Neural progenitor cell (in vitro differentiated cells): ENCODE measurements around the gene TPP1. TPM values are rescaled to one million over a fixed set of nuclear protein-coding genes. Genes with fewer than 3 reads are reported as not detected.
A peak's percentile ranks its signal among the peaks of the same experiment; 100 is the strongest.

Experiments used
- DNase-seq: peaks from one replicate; pipeline ENCODE4 v3.0.0-alpha.2; 2016; ENCODE audit warnings: low spot score
- H2AFZ ChIP-seq: fragments of 200-600 bp; sonication (generic); replicated peaks from 2 replicates; pipeline ENCODE4 v1.6.1; 2016; ENCODE audit warnings: antibody characterized with exemption
- H3F3A ChIP-seq: fragments of 200-600 bp; sonication (generic); 2 replicates; pipeline ENCODE4 v1.6.1; 2016; ENCODE audit warnings: antibody characterized with exemption, low read depth
- H3K27ac ChIP-seq: fragments of 200-600 bp; sonication (generic); 2 replicates; pipeline ENCODE4 v1.5.1; 2016; ENCODE audit warnings: mild to moderate bottlenecking
- H3K27me3 ChIP-seq: fragments of 200-600 bp; sonication (generic); 2 replicates; pipeline ENCODE4 v1.6.1; 2016; ENCODE audit warnings: mild to moderate bottlenecking, moderate library complexity
- H3K36me3 ChIP-seq: fragments of 200-600 bp; sonication (generic); 2 replicates; pipeline ENCODE4 v1.5.1; 2016
- H3K4me1 ChIP-seq: fragments of 200-600 bp; sonication (generic); 2 replicates; pipeline ENCODE4 v1.6.1; 2016; ENCODE audit warnings: mixed run types
- H3K4me2 ChIP-seq: fragments of 200-600 bp; sonication (generic); 2 replicates; pipeline ENCODE4 v1.6.1; 2016
- H3K4me3 ChIP-seq: fragments of 200-600 bp; sonication (generic); 2 replicates; pipeline ENCODE4 v1.5.1; 2016
- H3K79me2 ChIP-seq: fragments of 200-600 bp; sonication (generic); 2 replicates; pipeline ENCODE4 v1.6.1; 2016; ENCODE audit warnings: low read depth
- H3K9ac ChIP-seq: fragments of 200-600 bp; sonication (generic); 2 replicates; pipeline ENCODE4 v1.6.1; 2016
- H3K9me3 ChIP-seq: fragments of 200-600 bp; sonication (generic); 2 replicates; pipeline ENCODE4 v1.5.1; 2016; ENCODE audit warnings: low read depth
- H4K20me1 ChIP-seq: fragments of 200-600 bp; sonication (generic); 2 replicates; pipeline ENCODE4 v1.6.1; 2016; ENCODE audit warnings: low read depth
- H3K27ac Mint-ChIP-seq: 3 replicates; pipeline ENCODE4 v1.8.0; 2021; ENCODE audit warnings: mixed read lengths
- H3K27me3 Mint-ChIP-seq: 2 replicates; pipeline ENCODE4 v1.8.0; 2022; ENCODE audit warnings: low read depth, mild to moderate bottlenecking, inconsistent platforms, moderate library complexity, mixed read lengths; ENCODE audit not compliant: insufficient read depth
- H3K36me3 Mint-ChIP-seq: 3 replicates; pipeline ENCODE4 v1.8.0; 2021; ENCODE audit warnings: mixed read lengths
- H3K4me1 Mint-ChIP-seq: 3 replicates; pipeline ENCODE4 v1.8.0; 2021; ENCODE audit warnings: mixed read lengths
- H3K4me3 Mint-ChIP-seq: 3 replicates; pipeline ENCODE4 v1.8.0; 2021; ENCODE audit warnings: mild to moderate bottlenecking, moderate library complexity, mixed read lengths
- H3K9me3 Mint-ChIP-seq: 3 replicates; pipeline ENCODE4 v1.8.0; 2020; ENCODE audit warnings: mixed read lengths
- EZH2 ChIP-seq: fragments of 200-600 bp; sonication (generic); IDR thresholded peaks from 2 replicates; pipeline ENCODE4 v1.6.1; 2017; ENCODE audit warnings: antibody characterized with exemption, mild to moderate bottlenecking, moderate library complexity
- EZH2phosphoT487 ChIP-seq: fragments of 200-600 bp; sonication (generic); IDR thresholded peaks from 2 replicates; pipeline ENCODE4 v1.6.1; 2017; ENCODE audit warnings: antibody characterized with exemption
- total RNA-seq: library from RNA; depleted of rRNA; stranded (reverse); fragments of >200 nt; gene quantifications from 2 replicates; pipeline ENCODE4 v1.2.3, GENCODE V29; 2015; ENCODE audit warnings: low replicate concordance
- TF ChIP-seq, protein P1 (sequence below): fragments of 200-600 bp; sonication (generic); IDR thresholded peaks from 2 replicates; pipeline ENCODE4 v1.5.1; 2017; ENCODE audit warnings: antibody characterized with exemption, mild to moderate bottlenecking

Gene TPP1
- total RNA-seq, 1 donor from 2014 or later, result 9.9 TPM

DNA sequence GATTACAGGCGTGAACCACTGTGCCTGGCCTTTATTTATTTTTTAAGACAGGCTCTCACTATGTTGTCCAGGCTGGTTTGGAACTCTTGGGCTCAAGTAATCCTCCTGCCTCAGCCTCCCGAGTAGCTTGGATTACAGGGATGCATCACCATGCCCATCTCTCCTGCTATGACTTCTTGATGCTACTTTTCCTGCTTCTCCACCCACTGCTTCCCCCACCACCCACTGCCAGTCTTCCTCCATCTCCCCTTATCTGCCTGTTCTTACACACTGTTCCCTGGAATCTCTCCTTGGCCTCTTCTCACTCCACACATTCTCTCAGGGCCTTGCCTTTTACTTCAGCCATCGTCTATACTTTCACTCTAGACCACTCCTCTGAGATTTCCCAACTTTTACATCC lies 17.3 kb upstream of the TPP1 start:
- Histone ChIP-seq H4K20me1 (no peaks in the 10 kb centered on the region), H3K4me1 (no peaks in the 10 kb centered on the region), H3K4me2 (no peak overlapping the region), H3K4me3 (no peak overlapping the region), H3K27me3 (peaks cover 10% of the 10 kb centered on the region), H3K27ac (no peak overlapping the region), H3K9me3 (no peaks in the 10 kb centered on the region), H3K79me2 (no peaks in the 10 kb centered on the region), H3K9ac (no peak overlapping the region), H3F3A (no peaks in the 10 kb centered on the region), H2AFZ (no peak overlapping the region), H3K36me3 (no peaks in the 10 kb centered on the region)
- Mint-ChIP-seq H3K4me3 (no peak overlapping the region), H3K4me1 (no peaks in the 10 kb centered on the region), H3K27ac (no peak overlapping the region), H3K36me3 (peaks cover 11% of the 10 kb centered on the region), H3K9me3 (no peaks in the 10 kb centered on the region), H3K27me3 (peaks cover 6% of the 10 kb centered on the region)
- TF ChIP-seq EZH2phosphoT487 (no peak), EZH2 (no peak)
- TF ChIP-seq, protein P1, sequence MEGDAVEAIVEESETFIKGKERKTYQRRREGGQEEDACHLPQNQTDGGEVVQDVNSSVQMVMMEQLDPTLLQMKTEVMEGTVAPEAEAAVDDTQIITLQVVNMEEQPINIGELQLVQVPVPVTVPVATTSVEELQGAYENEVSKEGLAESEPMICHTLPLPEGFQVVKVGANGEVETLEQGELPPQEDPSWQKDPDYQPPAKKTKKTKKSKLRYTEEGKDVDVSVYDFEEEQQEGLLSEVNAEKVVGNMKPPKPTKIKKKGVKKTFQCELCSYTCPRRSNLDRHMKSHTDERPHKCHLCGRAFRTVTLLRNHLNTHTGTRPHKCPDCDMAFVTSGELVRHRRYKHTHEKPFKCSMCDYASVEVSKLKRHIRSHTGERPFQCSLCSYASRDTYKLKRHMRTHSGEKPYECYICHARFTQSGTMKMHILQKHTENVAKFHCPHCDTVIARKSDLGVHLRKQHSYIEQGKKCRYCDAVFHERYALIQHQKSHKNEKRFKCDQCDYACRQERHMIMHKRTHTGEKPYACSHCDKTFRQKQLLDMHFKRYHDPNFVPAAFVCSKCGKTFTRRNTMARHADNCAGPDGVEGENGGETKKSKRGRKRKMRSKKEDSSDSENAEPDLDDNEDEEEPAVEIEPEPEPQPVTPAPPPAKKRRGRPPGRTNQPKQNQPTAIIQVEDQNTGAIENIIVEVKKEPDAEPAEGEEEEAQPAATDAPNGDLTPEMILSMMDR, result no peak
- DNase-seq, result no peak

DNA sequence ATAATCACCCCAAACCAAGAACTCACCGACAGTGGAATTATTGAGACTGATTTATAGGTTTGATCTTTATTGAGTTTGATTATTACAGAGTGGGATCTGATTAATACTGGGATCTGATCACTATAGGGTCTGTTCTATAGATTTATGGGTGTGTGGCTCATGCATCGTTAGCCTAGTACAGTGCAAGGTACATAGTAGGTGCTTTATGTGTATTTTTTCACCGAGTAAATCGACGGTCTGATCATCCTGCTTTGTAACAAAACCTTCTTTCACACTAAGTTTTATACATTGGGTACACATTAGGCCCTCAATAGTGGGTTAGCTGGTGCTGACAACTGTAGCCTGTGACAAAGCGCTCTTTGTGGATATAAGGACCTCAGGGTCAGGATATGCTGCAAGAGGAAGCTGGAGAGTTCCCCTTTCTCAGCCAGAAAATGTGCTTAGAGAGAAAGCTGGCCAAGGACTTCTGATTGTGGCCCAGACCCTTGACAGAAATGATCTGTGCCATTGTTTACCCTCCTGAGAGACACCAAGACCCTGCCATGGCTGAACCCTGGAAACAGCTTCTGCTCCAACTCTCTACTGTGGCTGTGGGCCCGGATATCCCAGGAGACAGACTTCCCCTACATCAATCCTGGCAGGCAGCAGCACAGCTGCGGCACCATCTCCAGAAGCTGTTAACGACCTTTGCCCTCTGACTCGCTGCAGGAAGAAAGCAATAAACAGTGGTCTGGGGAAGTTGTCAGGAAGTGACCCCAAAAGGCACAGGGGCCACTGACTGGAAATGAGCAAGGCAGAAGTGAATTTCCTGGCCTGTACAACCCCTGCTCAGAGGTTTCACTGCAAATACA lies 16.1 kb upstream of the TPP1 start:
- no peak for DNase-seq
- H3K4me2 ChIP-seq, result no peak overlapping the region
- Mint-ChIP-seq H3K27ac (no peak overlapping the region), H3K36me3 (peaks cover 19% of the 10 kb centered on the region), H3K4me1 (no peaks in the 10 kb centered on the region), H3K9me3 (no peaks in the 10 kb centered on the region), H3K27me3 (peaks cover 7% of the 10 kb centered on the region), H3K4me3 (peak overlapping the region; percentile 37)
- no peak overlapping the region for H3K27ac ChIP-seq
- peaks cover 4% of the 10 kb centered on the region for H4K20me1 ChIP-seq
- peaks cover 22% of the 10 kb centered on the region for H3K27me3 ChIP-seq
- no peak for TF ChIP-seq EZH2phosphoT487
- no peak for TF ChIP-seq EZH2
- TF ChIP-seq, protein P1, result no peak
- H3K9ac ChIP-seq, result no peak overlapping the region
- peaks cover 5% of the 10 kb centered on the region for H3F3A ChIP-seq
- H3K9me3 ChIP-seq, result no peaks in the 10 kb centered on the region
- no peak overlapping the region for H3K4me3 ChIP-seq
- no peaks in the 10 kb centered on the region for H3K4me1 ChIP-seq
- no peaks in the 10 kb centered on the region for H3K79me2 ChIP-seq
- H3K36me3 ChIP-seq, result no peaks in the 10 kb centered on the region
- H2AFZ ChIP-seq, result no peak overlapping the region

DNA sequence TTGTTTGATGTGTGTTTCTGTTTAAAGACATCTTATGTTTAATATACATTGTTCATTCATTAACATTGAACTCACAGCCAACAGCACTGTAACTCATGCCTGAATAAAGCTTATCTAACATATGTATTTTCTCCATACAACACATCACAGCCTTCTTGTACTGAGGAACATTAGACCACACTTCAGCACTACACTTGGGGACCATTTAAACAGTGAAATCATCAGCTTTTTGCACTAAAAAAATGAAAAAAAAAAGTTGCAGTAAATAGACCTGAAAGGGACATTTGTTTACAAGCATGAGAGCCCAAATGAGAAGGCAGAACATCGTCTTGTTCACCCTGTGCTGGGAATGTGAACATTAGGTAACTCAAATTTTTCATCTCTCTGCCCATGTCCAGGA lies 15.3 kb upstream of the TPP1 start:
- no peaks in the 10 kb centered on the region for H3K9me3 ChIP-seq
- H3K36me3 Mint-ChIP-seq, result peaks cover 19% of the 10 kb centered on the region
- no peak overlapping the region for H3K9ac ChIP-seq
- no peak overlapping the region for H3K27ac ChIP-seq
- peaks cover 4% of the 10 kb centered on the region for H4K20me1 ChIP-seq
- peaks cover 9% of the 10 kb centered on the region for H3F3A ChIP-seq
- H3K4me3 ChIP-seq, result no peak overlapping the region
- H3K9me3 Mint-ChIP-seq, result no peaks in the 10 kb centered on the region
- no peaks in the 10 kb centered on the region for H3K4me1 Mint-ChIP-seq
- H3K4me2 ChIP-seq, result no peak overlapping the region
- H3K79me2 ChIP-seq, result no peaks in the 10 kb centered on the region
- H3K27me3 Mint-ChIP-seq, result peaks cover 7% of the 10 kb centered on the region
- TF ChIP-seq, protein P1, result no peak
- TF ChIP-seq EZH2phosphoT487 (no peak), EZH2 (no peak)
- no peak overlapping the region for H3K4me3 Mint-ChIP-seq
- H3K27ac Mint-ChIP-seq, result no peak overlapping the region
- H3K27me3 ChIP-seq, result peaks cover 30% of the 10 kb centered on the region
- H2AFZ ChIP-seq, result no peak overlapping the region
- H3K36me3 ChIP-seq, result no peaks in the 10 kb centered on the region
- peaks cover 3% of the 10 kb centered on the region for H3K4me1 ChIP-seq
- DNase-seq, result no peak
